Peyer's patch (tissue), 4 donors: ENCODE measurements around the gene RTP3.

Experiments used
- CTCF ChIP-seq, 6 experiments: fragments of 450-650 bp in 4 of 6; fragments of 200-600 bp in 2 of 6; sonication (generic) in 1 of 6; IDR thresholded peaks; one replicate each; pipeline ENCODE4 v1.5.1; 2017 to 2019; ENCODE audit warnings: antibody characterized with exemption in 6 of 6, mild to moderate bottlenecking in 3 of 6, moderate library complexity in 1 of 6
- POLR2A ChIP-seq, 2 donors: fragments of 450-650 bp; IDR thresholded peaks; one replicate each; pipeline ENCODE4 v1.5.1; 2017; ENCODE audit warnings: antibody characterized with exemption in 2 of 2, mild to moderate bottlenecking in 2 of 2, moderate library complexity in 2 of 2

GRCh38 chr3:46549989-46550388 is 52.2 kb downstream of the RTP3 start:
- TF ChIP-seq POLR2A (IDR thresholded peaks at IDR 0.05) (no peak), CTCF (IDR thresholded peaks at IDR 0.05) (no peak)
